ENCODE data around the gene POLR3A. TPM values are rescaled to one million over a fixed set of nuclear protein-coding genes. Genes with fewer than 3 reads are reported as not detected.

The POLR3A gene
- total and polyA plus RNA-seq, 5 donors from 2014 or later = 5.3 to 15.1 (median 6.2) TPM

GRCh38 chr10:78038791-78039547 is 9.7 kb upstream of the POLR3A start:
- Histone ChIP-seq H3K36me3 (ENCODE audit: control insufficient read depth, insufficient read depth, low read length) (peaks cover 70% of the 10 kb centered on the region), H3K27me3 (ENCODE audit: control insufficient read depth, insufficient read depth, low read length) (no peaks in the 10 kb centered on the region), H3K4me1 (ENCODE audit: control insufficient read depth, insufficient read depth, low read length, poor library complexity, severe bottlenecking) (peaks cover 44% of the 10 kb centered on the region), H3K4me3 (ENCODE audit: low read depth, low read length) (no peak overlapping the region), H3K9me3 (ENCODE audit: control insufficient read depth in 2 of 2, low read length in 2 of 2) (no peaks in the 10 kb centered on the region), H3K27ac (ENCODE audit: insufficient read depth, low read length, poor library complexity, severe bottlenecking) (no peak overlapping the region)
- ATAC-seq (ENCODE audit: low read depth in 2 of 2) (no peak), DNase-seq (no peak)
- no peaks in the 10 kb centered on the region for H3K27me3 Mint-ChIP-seq
- H3K36me3 Mint-ChIP-seq = peaks cover 48% of the 10 kb centered on the region
- no peaks in the 10 kb centered on the region for H3K9me3 Mint-ChIP-seq
- H3K27ac Mint-ChIP-seq = peak overlapping the region in 1 of 3 donors; percentile 80
- H3K4me1 Mint-ChIP-seq = peaks cover 30 to 70% (median 53%) of the 10 kb centered on the region in 4 donors
- peak overlapping the region in 2 of 4 donors; percentile 38 to 43 for H3K4me3 Mint-ChIP-seq

DNA sequence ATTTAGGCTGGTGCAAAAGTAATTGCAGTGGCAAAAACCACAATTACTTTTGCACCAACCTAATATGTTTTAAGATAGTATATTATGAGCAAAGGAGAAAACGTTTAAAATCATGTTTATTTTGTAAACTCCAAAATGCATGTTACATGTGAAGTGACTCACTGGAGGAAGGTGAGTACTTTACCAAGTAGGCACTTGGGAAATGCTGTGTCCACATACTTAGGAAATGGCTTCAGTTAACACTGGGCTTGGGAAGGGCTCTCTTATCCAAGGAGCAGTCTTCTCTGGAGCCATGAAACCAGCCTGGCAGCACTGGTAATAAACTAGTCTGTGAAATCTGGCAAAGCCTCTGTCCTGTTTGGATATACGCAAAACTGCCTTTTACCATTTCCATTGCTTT is 8.8 kb upstream of the POLR3A start:
- no peak overlapping the region for H3K27ac ChIP-seq (ENCODE audit: insufficient read depth, low read length, poor library complexity, severe bottlenecking)
- Mint-ChIP-seq H3K4me3 (peak overlapping the region in 1 of 4 donors; percentile 96), H3K9me3 (no peaks in the 10 kb centered on the region), H3K4me1 (peaks cover 35 to 74% (median 54%) of the 10 kb centered on the region in 4 donors), H3K27ac (no peak overlapping the region), H3K36me3 (peaks cover 47% of the 10 kb centered on the region), H3K27me3 (peaks cover 4% of the 10 kb centered on the region)
- no peaks in the 10 kb centered on the region for H3K27me3 ChIP-seq (ENCODE audit: control insufficient read depth, insufficient read depth, low read length)
- peaks cover 44% of the 10 kb centered on the region for H3K4me1 ChIP-seq (ENCODE audit: control insufficient read depth, insufficient read depth, low read length, poor library complexity, severe bottlenecking)
- peak overlapping the region; percentile 10 for H3K4me3 ChIP-seq (ENCODE audit: low read depth, low read length)
- no peaks in the 10 kb centered on the region for H3K9me3 ChIP-seq (ENCODE audit: control insufficient read depth in 2 of 2, low read length in 2 of 2)
- H3K36me3 ChIP-seq (ENCODE audit: control insufficient read depth, insufficient read depth, low read length) = peaks cover 68% of the 10 kb centered on the region
- ATAC-seq (ENCODE audit: low read depth in 2 of 2) (no peak), DNase-seq (no peak)

DNA sequence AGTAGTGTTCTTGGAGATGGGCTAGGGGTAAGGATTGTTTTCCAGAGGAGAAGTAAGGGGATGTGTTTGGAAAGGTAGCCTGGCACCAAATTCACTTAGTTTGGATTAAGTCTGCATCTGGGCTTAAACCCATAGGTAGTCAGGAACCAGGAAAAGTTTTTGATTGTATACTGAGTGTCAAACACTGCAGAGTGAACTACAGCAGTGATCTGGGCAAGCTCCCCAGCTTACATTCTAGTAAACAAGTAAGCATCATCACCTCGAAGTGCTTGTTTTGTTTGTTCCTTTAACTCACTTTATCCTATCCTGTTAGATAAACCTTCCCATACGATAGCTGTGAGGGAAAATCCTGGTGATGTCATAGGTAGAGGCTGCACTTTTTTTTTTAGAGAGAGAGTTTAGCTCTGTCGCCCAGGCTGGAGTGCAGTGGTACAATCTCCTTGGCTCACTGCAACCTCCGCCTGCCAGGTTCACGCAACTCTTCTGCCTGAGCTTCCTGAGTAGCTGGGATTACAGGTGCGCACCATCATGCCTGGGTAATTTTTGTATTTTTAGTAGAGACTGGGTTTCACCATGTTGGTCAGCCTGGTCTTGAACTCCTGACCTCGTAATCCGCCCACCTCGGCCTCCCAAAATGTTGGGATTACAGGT is 6.7 kb upstream of the POLR3A start:
- H3K27ac Mint-ChIP-seq = peak overlapping the region; percentile 60 to 78 (median 63)
- H3K4me3 Mint-ChIP-seq = peak overlapping the region; percentile 92 to 96 (median 95)
- H3K27ac ChIP-seq (ENCODE audit: insufficient read depth, low read length, poor library complexity, severe bottlenecking) = no peak overlapping the region
- peaks cover 4% of the 10 kb centered on the region for H3K27me3 Mint-ChIP-seq
- H3K27me3 ChIP-seq (ENCODE audit: control insufficient read depth, insufficient read depth, low read length) = no peaks in the 10 kb centered on the region
- H3K36me3 ChIP-seq (ENCODE audit: control insufficient read depth, insufficient read depth, low read length) = peaks cover 58% of the 10 kb centered on the region
- H3K36me3 Mint-ChIP-seq = peaks cover 40% of the 10 kb centered on the region
- no peaks in the 10 kb centered on the region for H3K9me3 ChIP-seq (ENCODE audit: control insufficient read depth in 2 of 2, low read length in 2 of 2)
- no peaks in the 10 kb centered on the region for H3K9me3 Mint-ChIP-seq
- H3K4me3 ChIP-seq (ENCODE audit: low read depth, low read length) = peak overlapping the region; percentile 98
- ATAC-seq (ENCODE audit: low read depth in 2 of 2) (no peak), DNase-seq (no peak)
- peaks cover 44% of the 10 kb centered on the region for H3K4me1 ChIP-seq (ENCODE audit: control insufficient read depth, insufficient read depth, low read length, poor library complexity, severe bottlenecking)
- H3K4me1 Mint-ChIP-seq = peaks cover 35 to 64% (median 52%) of the 10 kb centered on the region in 4 donors

DNA sequence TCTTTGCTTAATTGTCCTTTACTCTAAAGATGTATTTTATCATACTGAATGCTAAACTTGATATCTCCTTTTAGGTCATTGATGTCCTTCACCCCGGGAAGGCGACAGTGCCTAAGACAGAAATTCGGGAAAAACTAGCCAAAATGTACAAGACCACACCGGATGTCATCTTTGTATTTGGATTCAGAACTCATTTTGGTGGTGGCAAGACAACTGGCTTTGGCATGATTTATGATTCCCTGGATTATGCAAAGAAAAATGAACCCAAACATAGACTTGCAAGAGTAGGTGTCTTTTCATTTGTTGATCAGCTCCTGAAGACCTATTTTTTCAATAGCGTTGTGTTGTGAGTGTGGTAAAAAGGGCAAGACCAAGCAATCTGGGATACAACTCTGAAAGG is 6.1 kb upstream of the POLR3A start:
- ATAC-seq (ENCODE audit: low read depth in 2 of 2) = no peak
- peak overlapping the region; percentile 63 to 93 (median 78) for H3K27ac Mint-ChIP-seq

GRCh38 chr10:78035025-78035424 is 5.7 kb upstream of the POLR3A start:
- Histone ChIP-seq H3K4me1 (ENCODE audit: control insufficient read depth, insufficient read depth, low read length, poor library complexity, severe bottlenecking) (peaks cover 46% of the 10 kb centered on the region), H3K9me3 (ENCODE audit: control insufficient read depth in 2 of 2, low read length in 2 of 2) (no peaks in the 10 kb centered on the region), H3K36me3 (ENCODE audit: control insufficient read depth, insufficient read depth, low read length) (peaks cover 47% of the 10 kb centered on the region), H3K4me3 (ENCODE audit: low read depth, low read length) (peak overlapping the region; percentile 98), H3K27me3 (ENCODE audit: control insufficient read depth, insufficient read depth, low read length) (no peaks in the 10 kb centered on the region), H3K27ac (ENCODE audit: insufficient read depth, low read length, poor library complexity, severe bottlenecking) (peak overlapping the region; percentile 49)
- peak overlapping the region; percentile 92 to 96 (median 95) for H3K4me3 Mint-ChIP-seq
- H3K9me3 Mint-ChIP-seq = no peaks in the 10 kb centered on the region
- H3K4me1 Mint-ChIP-seq = peaks cover 36 to 63% (median 49%) of the 10 kb centered on the region in 4 donors
- peak overlapping the region; percentile 63 to 93 (median 92) for H3K27ac Mint-ChIP-seq
- ATAC-seq (ENCODE audit: low read depth in 2 of 2) (no peak), DNase-seq (no peak)
- H3K36me3 Mint-ChIP-seq = peaks cover 32% of the 10 kb centered on the region
- H3K27me3 Mint-ChIP-seq = peaks cover 4% of the 10 kb centered on the region

More for the DNA sequence above, 6.1 kb upstream of the POLR3A start:
- Mint-ChIP-seq H3K4me3 (peak overlapping the region; percentile 92 to 96 (median 95)), H3K4me1 (peaks cover 35 to 62% (median 48%) of the 10 kb centered on the region in 4 donors), H3K9me3 (no peaks in the 10 kb centered on the region), H3K27me3 (peaks cover 4% of the 10 kb centered on the region), H3K36me3 (peaks cover 34% of the 10 kb centered on the region)
- DNase-seq = no peak
- H3K9me3 ChIP-seq (ENCODE audit: control insufficient read depth in 2 of 2, low read length in 2 of 2) = no peaks in the 10 kb centered on the region
- no peaks in the 10 kb centered on the region for H3K27me3 ChIP-seq (ENCODE audit: control insufficient read depth, insufficient read depth, low read length)
- peak overlapping the region; percentile 98 for H3K4me3 ChIP-seq (ENCODE audit: low read depth, low read length)
- H3K36me3 ChIP-seq (ENCODE audit: control insufficient read depth, insufficient read depth, low read length) = peaks cover 51% of the 10 kb centered on the region
- H3K27ac ChIP-seq (ENCODE audit: insufficient read depth, low read length, poor library complexity, severe bottlenecking) = peak overlapping the region; percentile 49
- H3K4me1 ChIP-seq (ENCODE audit: control insufficient read depth, insufficient read depth, low read length, poor library complexity, severe bottlenecking) = peaks cover 44% of the 10 kb centered on the region

DNA sequence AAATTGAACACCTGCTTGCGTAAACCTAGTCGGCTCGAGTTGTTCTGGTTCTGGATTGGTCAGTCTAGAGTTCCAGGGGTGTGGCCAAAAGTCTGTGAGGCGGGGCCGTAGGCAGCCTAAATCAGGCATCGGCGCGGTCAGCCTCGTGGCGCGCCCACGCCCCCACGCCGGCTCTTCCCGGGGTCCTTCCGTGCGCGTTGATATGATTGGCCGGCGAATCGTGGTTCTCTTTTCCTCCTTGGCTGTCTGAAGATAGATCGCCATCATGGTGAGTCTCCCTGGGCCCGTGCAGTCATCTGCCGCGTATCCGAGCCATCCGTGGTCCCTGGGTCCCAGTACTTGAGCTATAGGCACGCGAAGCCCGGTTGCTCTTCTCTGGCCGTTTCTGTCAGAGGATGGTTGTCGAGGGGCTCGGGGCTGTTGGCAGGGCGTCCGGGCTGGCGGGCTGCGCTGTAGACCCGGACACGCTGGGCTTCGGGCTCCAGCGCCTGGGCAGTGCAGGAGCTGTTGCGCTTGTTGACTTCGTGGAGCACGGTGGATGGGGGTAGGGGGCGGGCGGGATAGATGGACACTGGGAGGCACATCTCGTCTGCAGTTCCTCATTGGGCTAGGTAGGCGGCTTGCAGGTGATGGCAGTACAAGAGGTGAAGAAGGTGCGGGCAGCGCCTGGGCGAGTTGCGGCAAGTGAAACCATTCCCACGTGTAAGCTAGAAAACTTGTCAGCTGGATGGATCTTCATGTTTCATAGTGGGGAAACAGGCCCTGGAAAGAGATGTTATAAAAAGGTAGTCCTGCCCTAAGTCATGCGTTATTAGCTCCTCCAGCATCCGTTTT is 4.5 kb upstream of the POLR3A start, which contains the start of gene RPS24:
Gene RPS24, plus strand, starts transcription at position 227 of the 834 bp plus-strand sequence. Its CDS starts 39 bp downstream, at position 266.
- H3K27ac ChIP-seq (ENCODE audit: insufficient read depth, low read length, poor library complexity, severe bottlenecking) = peak within 1 kb of the TSS; percentile 53
- Mint-ChIP-seq H3K27ac (peak within 1 kb of the TSS; percentile 63 to 93 (median 92)), H3K36me3 (peaks cover 25% of the 10 kb centered on the region), H3K9me3 (no peaks in the 10 kb centered on the region), H3K4me1 (peaks cover 37 to 62% (median 50%) of the 10 kb centered on the region in 4 donors), H3K27me3 (peaks cover 9% of the 10 kb centered on the region), H3K4me3 (peak within 1 kb of the TSS; percentile 92 to 96 (median 95))
- peak within 1 kb of the TSS; percentile 98 for H3K4me3 ChIP-seq (ENCODE audit: low read depth, low read length)
- DNase-seq (peak; percentile 91 to 98 (median 97)), ATAC-seq (ENCODE audit: low read depth in 2 of 2) (peak; percentile 90 to 93)
- no peaks in the 10 kb centered on the region for H3K9me3 ChIP-seq (ENCODE audit: control insufficient read depth in 2 of 2, low read length in 2 of 2)
- H3K27me3 ChIP-seq (ENCODE audit: control insufficient read depth, insufficient read depth, low read length) = no peaks in the 10 kb centered on the region
- peaks cover 53% of the 10 kb centered on the region for H3K4me1 ChIP-seq (ENCODE audit: control insufficient read depth, insufficient read depth, low read length, poor library complexity, severe bottlenecking)
- H3K36me3 ChIP-seq (ENCODE audit: control insufficient read depth, insufficient read depth, low read length) = peaks cover 36% of the 10 kb centered on the region

DNA sequence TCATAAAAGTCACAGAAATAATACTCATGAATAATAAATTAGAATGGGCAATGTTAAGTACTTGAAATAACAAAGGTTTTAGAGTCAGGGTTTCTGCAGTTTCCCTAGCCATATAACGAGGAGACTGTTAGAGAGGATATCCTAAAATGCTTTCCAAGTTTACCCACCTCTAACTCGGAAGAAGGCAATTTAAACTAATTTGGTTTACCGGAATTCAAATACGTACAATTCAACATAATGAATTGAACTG is 4.0 kb upstream of the POLR3A start:
- H3K4me1 ChIP-seq (ENCODE audit: control insufficient read depth, insufficient read depth, low read length, poor library complexity, severe bottlenecking) = peaks cover 56% of the 10 kb centered on the region
- H3K36me3 Mint-ChIP-seq = peaks cover 23% of the 10 kb centered on the region

More for the DNA sequence above, 4.0 kb upstream of the POLR3A start:
- no peaks in the 10 kb centered on the region for H3K9me3 Mint-ChIP-seq
- peak overlapping the region; percentile 92 to 96 (median 95) for H3K4me3 Mint-ChIP-seq
- Histone ChIP-seq H3K36me3 (ENCODE audit: control insufficient read depth, insufficient read depth, low read length) (peaks cover 31% of the 10 kb centered on the region), H3K27ac (ENCODE audit: insufficient read depth, low read length, poor library complexity, severe bottlenecking) (peak overlapping the region; percentile 53), H3K9me3 (ENCODE audit: control insufficient read depth in 2 of 2, low read length in 2 of 2) (no peaks in the 10 kb centered on the region), H3K27me3 (ENCODE audit: control insufficient read depth, insufficient read depth, low read length) (no peaks in the 10 kb centered on the region), H3K4me3 (ENCODE audit: low read depth, low read length) (peak overlapping the region; percentile 98)
- peaks cover 34 to 60% (median 50%) of the 10 kb centered on the region in 4 donors for H3K4me1 Mint-ChIP-seq
- DNase-seq = no peak
- no peak for ATAC-seq (ENCODE audit: low read depth in 2 of 2)
- H3K27me3 Mint-ChIP-seq = peaks cover 9% of the 10 kb centered on the region
- peak overlapping the region; percentile 63 to 93 (median 92) for H3K27ac Mint-ChIP-seq
